HEK293 (cell line): ENCODE measurements around the gene COL15A1.
A peak's percentile ranks its signal among the peaks of the same experiment; 100 is the strongest.

ENCODE experiments used
- CTCF ChIA-PET: fragments of 350-600 bp; formaldehyde crosslinking; extraction: SDS; loops from one replicate; lab custom pipeline; 2021; ENCODE audit warnings: antibody characterized with exemption; lab: Yijun Ruan, JAX
- POLR2A ChIA-PET: fragments of 300-600 bp; formaldehyde crosslinking; extraction: SDS; loops from one replicate; lab custom pipeline; 2020; ENCODE audit warnings: antibody characterized with exemption, inconsistent platforms; lab: Yijun Ruan, JAX
- H3K27ac ChIP-seq: fragments of 200-500 bp; sonication (Bioruptor generic); 2 replicates; pipeline ENCODE4 v1.5.1; 2014; ENCODE audit warnings: low read depth, low read length, control low read depth, inconsistent platforms; ENCODE audit errors: extremely low read depth
- H3K36me3 ChIP-seq, 2 experiments: fragments of 200-500 bp in 1 of 2; sonication (Bioruptor generic) in 1 of 2; 1 replicate in 1 of 2; 2 replicates in 1 of 2; pipeline ENCODE4 v1.5.1; 2014 to 2017; ENCODE audit warnings: inconsistent platforms in 2 of 2, low read length in 2 of 2; ENCODE audit not compliant: control insufficient read depth in 2 of 2, insufficient read depth in 1 of 2
- H3K4me1 ChIP-seq: fragments of 200-500 bp; sonication (Bioruptor generic); 2 replicates; pipeline ENCODE4 v1.5.1; 2014; ENCODE audit warnings: mild to moderate bottlenecking, low read length, inconsistent platforms; ENCODE audit not compliant: control insufficient read depth, insufficient read depth
- H3K4me3 ChIP-seq: 2 replicates; pipeline ENCODE4 v1.5.1; 2011; ENCODE audit warnings: low read depth, mild to moderate bottlenecking, control low read depth, low read length, moderate library complexity
- H3K9me3 ChIP-seq: fragments of 200-500 bp; sonication (Bioruptor generic); 2 replicates; pipeline ENCODE4 v1.5.1; 2014; ENCODE audit warnings: low read depth, low read length, inconsistent platforms; ENCODE audit not compliant: control insufficient read depth, insufficient read depth
- OVOL3 ChIP-seq: fragments of 450-650 bp; formaldehyde crosslinking; IDR thresholded peaks from 2 replicates; pipeline ENCODE4 v1.5.1; 2016; ENCODE audit warnings: missing biosample characterization, missing genetic modification characterization
- SCRT2 ChIP-seq: fragments of 450-650 bp; formaldehyde crosslinking; IDR thresholded peaks from 2 replicates; pipeline ENCODE4 v1.5.1; 2016; ENCODE audit warnings: missing biosample characterization, missing genetic modification characterization
- SETDB1 ChIP-seq: IDR thresholded peaks from one replicate; pipeline ENCODE4 v1.6.1; 2017; ENCODE audit warnings: mild to moderate bottlenecking, low read length, moderate library complexity, mixed read lengths; ENCODE audit not compliant: insufficient read length
- TRIM28 ChIP-seq: IDR thresholded peaks from 2 replicates; pipeline ENCODE4 v1.6.1; 2011; ENCODE audit warnings: low read length, control low read depth, borderline replicate concordance
- ZIC2 ChIP-seq: fragments of 450-650 bp; formaldehyde crosslinking; IDR thresholded peaks from 2 replicates; pipeline ENCODE4 v1.5.1; 2016; ENCODE audit warnings: missing biosample characterization, missing genetic modification characterization
- ZNF175 ChIP-seq: fragments of 450-650 bp; formaldehyde crosslinking; IDR thresholded peaks from 2 replicates; pipeline ENCODE4 v1.5.1; 2016; ENCODE audit warnings: missing biosample characterization, missing genetic modification characterization
- ZNF266 ChIP-seq: fragments of 450-650 bp; formaldehyde crosslinking; IDR thresholded peaks from 2 replicates; pipeline ENCODE4 v1.5.1; 2016; ENCODE audit warnings: missing biosample characterization, missing genetic modification characterization, low read depth
- ZNF37A ChIP-seq: fragments of 450-650 bp; IDR thresholded peaks from 2 replicates; pipeline ENCODE4 v1.5.1; 2018; ENCODE audit warnings: missing biosample characterization, missing genetic modification characterization
- ZNF529 ChIP-seq: fragments of 450-650 bp; formaldehyde crosslinking; IDR thresholded peaks from 2 replicates; pipeline ENCODE4 v1.5.1; 2017; ENCODE audit warnings: missing genetic modification characterization, missing biosample characterization; ENCODE audit not compliant: insufficient replicate concordance
- ZNF660 ChIP-seq: fragments of 450-650 bp; IDR thresholded peaks from 2 replicates; pipeline ENCODE4 v1.5.1; 2018; ENCODE audit warnings: missing biosample characterization, mild to moderate bottlenecking, missing genetic modification characterization
- ZNF670 ChIP-seq: fragments of 450-650 bp; formaldehyde crosslinking; IDR thresholded peaks from 2 replicates; pipeline ENCODE4 v1.5.1; 2016; ENCODE audit warnings: missing biosample characterization, missing genetic modification characterization, low read depth
- ZNF785 ChIP-seq: fragments of 450-650 bp; formaldehyde crosslinking; IDR thresholded peaks from 2 replicates; pipeline ENCODE4 v1.5.1; 2016; ENCODE audit warnings: missing biosample characterization, missing genetic modification characterization
- ZNF791 ChIP-seq: fragments of 450-650 bp; formaldehyde crosslinking; IDR thresholded peaks from 2 replicates; pipeline ENCODE4 v1.5.1; 2016; ENCODE audit warnings: missing biosample characterization, missing genetic modification characterization
- ZNF843 ChIP-seq: fragments of 450-650 bp; formaldehyde crosslinking; IDR thresholded peaks from 2 replicates; pipeline ENCODE4 v1.5.1; 2016; ENCODE audit warnings: missing biosample characterization, missing genetic modification characterization
- ZSCAN30 ChIP-seq: fragments of 450-650 bp; IDR thresholded peaks from 2 replicates; pipeline ENCODE4 v1.5.1; 2018; ENCODE audit warnings: missing biosample characterization, mild to moderate bottlenecking, missing genetic modification characterization, moderate library complexity
- ZXDB ChIP-seq: fragments of 450-650 bp; formaldehyde crosslinking; IDR thresholded peaks from 2 replicates; pipeline ENCODE4 v1.5.1; 2016; ENCODE audit warnings: missing biosample characterization, missing genetic modification characterization
- TF ChIP-seq, protein P1 (sequence below): fragments of 450-650 bp; formaldehyde crosslinking; conservative IDR thresholded peaks from 2 replicates; pipeline ENCODE4 v1.5.1; 2016; ENCODE audit warnings: low read depth, missing biosample characterization, missing genetic modification characterization
- TF ChIP-seq, protein P2 (sequence below): fragments of 450-650 bp; formaldehyde crosslinking; IDR thresholded peaks from 2 replicates; pipeline ENCODE4 v1.5.1; 2016; ENCODE audit warnings: missing biosample characterization, missing genetic modification characterization
- TF ChIP-seq, protein P3 (sequence below): fragments of 450-650 bp; formaldehyde crosslinking; IDR thresholded peaks from 2 replicates; pipeline ENCODE4 v1.5.1; 2016; ENCODE audit warnings: missing biosample characterization, missing genetic modification characterization
- TF ChIP-seq, protein P4 (sequence below): fragments of 450-650 bp; formaldehyde crosslinking; IDR thresholded peaks from 2 replicates; pipeline ENCODE4 v1.5.1; 2016; ENCODE audit warnings: missing biosample characterization, missing genetic modification characterization
- TF ChIP-seq, protein P5 (sequence below): fragments of 450-650 bp; formaldehyde crosslinking; IDR thresholded peaks from 2 replicates; pipeline ENCODE4 v1.5.1; 2016; ENCODE audit warnings: missing biosample characterization, missing genetic modification characterization
- TF ChIP-seq, protein P6 (sequence below): fragments of 450-650 bp; formaldehyde crosslinking; IDR thresholded peaks from 2 replicates; pipeline ENCODE4 v1.5.1; 2017; ENCODE audit warnings: missing biosample characterization, missing genetic modification characterization

Gene COL15A1

DNA sequence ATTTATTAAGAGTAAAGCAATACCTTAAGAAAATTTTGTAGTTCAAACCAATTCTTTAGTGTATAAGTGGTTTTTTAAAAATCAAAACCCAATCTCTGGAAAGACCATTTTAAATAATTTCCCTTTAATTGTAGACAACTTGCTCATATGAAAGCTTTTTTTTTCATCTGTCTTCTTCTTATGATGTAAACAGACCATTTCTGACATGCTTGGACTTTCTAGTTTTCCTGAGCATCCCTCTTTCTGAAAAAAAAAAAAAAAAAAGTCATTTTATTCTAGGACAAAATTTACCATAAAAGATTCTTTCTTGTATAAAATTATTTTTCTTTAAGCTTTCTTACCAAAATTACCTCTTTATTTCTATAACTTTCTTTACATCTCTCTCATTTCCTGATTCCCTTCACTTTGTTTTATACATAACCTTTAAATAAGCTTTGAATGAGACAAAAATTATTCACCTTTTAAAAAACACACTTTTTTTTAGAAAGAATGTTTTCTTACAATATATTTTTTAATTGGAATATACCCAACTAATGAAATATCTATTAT, 67.5 kb downstream of the COL15A1 start (continued):
- TF ChIP-seq, protein P1, sequence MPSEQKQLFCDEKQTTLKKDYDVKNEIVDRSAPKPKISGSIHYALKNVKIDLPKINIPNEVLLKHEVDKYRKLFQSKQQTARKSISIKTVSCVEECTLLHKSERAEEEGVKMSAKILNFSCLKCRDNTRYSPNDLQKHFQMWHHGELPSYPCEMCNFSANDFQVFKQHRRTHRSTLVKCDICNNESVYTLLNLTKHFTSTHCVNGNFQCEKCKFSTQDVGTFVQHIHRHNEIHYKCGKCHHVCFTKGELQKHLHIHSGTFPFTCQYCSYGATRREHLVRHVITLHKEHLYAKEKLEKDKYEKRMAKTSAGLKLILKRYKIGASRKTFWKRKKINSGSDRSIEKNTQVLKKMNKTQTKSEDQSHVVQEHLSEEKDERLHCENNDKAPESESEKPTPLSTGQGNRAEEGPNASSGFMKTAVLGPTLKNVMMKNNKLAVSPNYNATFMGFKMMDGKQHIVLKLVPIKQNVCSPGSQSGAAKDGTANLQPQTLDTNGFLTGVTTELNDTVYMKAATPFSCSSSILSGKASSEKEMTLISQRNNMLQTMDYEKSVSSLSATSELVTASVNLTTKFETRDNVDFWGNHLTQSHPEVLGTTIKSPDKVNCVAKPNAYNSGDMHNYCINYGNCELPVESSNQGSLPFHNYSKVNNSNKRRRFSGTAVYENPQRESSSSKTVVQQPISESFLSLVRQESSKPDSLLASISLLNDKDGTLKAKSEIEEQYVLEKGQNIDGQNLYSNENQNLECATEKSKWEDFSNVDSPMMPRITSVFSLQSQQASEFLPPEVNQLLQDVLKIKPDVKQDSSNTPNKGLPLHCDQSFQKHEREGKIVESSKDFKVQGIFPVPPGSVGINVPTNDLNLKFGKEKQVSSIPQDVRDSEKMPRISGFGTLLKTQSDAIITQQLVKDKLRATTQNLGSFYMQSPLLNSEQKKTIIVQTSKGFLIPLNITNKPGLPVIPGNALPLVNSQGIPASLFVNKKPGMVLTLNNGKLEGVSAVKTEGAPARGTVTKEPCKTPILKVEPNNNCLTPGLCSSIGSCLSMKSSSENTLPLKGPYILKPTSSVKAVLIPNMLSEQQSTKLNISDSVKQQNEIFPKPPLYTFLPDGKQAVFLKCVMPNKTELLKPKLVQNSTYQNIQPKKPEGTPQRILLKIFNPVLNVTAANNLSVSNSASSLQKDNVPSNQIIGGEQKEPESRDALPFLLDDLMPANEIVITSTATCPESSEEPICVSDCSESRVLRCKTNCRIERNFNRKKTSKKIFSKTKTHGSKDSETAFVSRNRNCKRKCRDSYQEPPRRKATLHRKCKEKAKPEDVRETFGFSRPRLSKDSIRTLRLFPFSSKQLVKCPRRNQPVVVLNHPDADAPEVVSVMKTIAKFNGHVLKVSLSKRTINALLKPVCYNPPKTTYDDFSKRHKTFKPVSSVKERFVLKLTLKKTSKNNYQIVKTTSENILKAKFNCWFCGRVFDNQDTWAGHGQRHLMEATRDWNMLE (tag by site-specific recombination), result peak; percentile 33; the same call in 1 of the 2 replicates
- TF ChIP-seq TRIM28 (peak; percentile 67; the same call in 1 of the 2 replicates), SETDB1 (peak; percentile 100), ZNF37A (tag by site-specific recombination) (no peak), OVOL3 (tag by site-specific recombination) (no peak)
- TF ChIP-seq, protein P2, sequence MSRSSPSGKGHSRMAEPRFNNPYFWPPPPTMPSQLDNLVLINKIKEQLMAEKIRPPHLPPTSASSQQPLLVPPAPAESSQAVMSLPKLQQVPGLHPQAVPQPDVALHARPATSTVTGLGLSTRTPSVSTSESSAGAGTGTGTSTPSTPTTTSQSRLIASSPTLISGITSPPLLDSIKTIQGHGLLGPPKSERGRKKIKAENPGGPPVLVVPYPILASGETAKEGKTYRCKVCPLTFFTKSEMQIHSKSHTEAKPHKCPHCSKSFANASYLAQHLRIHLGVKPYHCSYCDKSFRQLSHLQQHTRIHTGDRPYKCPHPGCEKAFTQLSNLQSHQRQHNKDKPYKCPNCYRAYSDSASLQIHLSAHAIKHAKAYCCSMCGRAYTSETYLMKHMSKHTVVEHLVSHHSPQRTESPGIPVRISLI, result peak; percentile 48; the same call in 1 of the 2 replicates
- TF ChIP-seq, all 188 proteins: peak for 5

DNA sequence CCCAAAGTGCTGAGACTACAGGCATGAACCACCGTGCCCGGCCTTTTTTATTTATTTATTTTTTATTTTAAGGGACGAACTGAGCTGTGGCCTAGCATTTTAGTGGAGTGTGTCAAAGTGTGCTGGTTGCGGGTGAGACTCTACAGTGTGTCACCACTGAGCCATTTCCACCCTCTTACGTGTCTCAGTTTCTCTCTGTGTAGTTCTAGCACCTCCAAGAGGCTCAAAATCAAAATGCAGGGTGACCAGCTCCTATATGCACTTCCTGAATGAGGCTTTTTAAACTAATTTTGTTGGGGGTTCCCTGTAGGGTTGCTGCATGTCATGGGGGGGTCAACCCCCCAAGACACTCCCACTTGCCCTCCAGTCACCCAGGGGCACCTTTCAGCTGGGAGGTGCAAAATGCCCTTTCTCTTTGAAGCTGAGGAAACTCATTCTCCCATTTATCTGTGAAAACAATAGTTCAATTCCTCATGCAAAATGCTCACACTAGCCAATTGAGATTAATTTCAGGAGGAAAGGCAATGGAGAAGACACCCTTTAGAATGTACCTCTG, 69.3 kb downstream of the COL15A1 start:
- Histone ChIP-seq H3K36me3 (no peaks in the 10 kb centered on the region), H3K27ac (no peak overlapping the region), H3K4me1 (no peaks in the 10 kb centered on the region)
- POLR2A ChIA-PET, result no interaction called here
- TF ChIP-seq ZSCAN30 (tag by site-specific recombination) (no peak), ZNF791 (no peak), ZNF660 (no peak), ZNF843 (tag by site-specific recombination) (no peak), ZIC2 (tag by site-specific recombination) (no peak), ZNF266 (tag by site-specific recombination) (no peak), TRIM28 (no peak), ZNF175 (tag by site-specific recombination) (no peak), SCRT2 (tag by site-specific recombination) (no peak), ZNF670 (tag by site-specific recombination) (no peak), ZNF529 (no peak), ZNF785 (no peak), ZXDB (tag by site-specific recombination) (no peak)
- TF ChIP-seq, protein P3, sequence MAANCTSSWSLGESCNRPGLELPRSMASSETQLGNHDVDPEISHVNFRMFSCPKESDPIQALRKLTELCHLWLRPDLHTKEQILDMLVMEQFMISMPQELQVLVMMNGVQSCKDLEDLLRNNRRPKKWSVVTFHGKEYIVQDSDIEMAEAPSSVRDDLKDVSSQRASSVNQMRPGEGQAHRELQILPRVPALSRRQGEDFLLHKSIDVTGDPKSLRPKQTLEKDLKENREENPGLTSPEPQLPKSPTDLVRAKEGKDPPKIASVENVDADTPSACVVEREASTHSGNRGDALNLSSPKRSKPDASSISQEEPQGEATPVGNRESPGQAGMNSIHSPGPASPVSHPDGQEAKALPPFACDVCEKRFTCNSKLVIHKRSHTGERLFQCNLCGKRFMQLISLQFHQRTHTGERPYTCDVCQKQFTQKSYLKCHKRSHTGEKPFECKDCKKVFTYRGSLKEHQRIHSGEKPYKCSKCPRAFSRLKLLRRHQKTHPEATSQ (tag by site-specific recombination), result no peak
- TF ChIP-seq, protein P4, sequence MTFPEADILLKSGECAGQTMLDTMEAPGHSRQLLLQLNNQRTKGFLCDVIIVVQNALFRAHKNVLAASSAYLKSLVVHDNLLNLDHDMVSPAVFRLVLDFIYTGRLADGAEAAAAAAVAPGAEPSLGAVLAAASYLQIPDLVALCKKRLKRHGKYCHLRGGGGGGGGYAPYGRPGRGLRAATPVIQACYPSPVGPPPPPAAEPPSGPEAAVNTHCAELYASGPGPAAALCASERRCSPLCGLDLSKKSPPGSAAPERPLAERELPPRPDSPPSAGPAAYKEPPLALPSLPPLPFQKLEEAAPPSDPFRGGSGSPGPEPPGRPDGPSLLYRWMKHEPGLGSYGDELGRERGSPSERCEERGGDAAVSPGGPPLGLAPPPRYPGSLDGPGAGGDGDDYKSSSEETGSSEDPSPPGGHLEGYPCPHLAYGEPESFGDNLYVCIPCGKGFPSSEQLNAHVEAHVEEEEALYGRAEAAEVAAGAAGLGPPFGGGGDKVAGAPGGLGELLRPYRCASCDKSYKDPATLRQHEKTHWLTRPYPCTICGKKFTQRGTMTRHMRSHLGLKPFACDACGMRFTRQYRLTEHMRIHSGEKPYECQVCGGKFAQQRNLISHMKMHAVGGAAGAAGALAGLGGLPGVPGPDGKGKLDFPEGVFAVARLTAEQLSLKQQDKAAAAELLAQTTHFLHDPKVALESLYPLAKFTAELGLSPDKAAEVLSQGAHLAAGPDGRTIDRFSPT (tag by site-specific recombination), result no peak
- TF ChIP-seq, protein P5, sequence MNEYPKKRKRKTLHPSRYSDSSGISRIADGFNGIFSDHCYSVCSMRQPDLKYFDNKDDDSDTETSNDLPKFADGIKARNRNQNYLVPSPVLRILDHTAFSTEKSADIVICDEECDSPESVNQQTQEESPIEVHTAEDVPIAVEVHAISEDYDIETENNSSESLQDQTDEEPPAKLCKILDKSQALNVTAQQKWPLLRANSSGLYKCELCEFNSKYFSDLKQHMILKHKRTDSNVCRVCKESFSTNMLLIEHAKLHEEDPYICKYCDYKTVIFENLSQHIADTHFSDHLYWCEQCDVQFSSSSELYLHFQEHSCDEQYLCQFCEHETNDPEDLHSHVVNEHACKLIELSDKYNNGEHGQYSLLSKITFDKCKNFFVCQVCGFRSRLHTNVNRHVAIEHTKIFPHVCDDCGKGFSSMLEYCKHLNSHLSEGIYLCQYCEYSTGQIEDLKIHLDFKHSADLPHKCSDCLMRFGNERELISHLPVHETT, result no peak
- TF ChIP-seq, protein P6, sequence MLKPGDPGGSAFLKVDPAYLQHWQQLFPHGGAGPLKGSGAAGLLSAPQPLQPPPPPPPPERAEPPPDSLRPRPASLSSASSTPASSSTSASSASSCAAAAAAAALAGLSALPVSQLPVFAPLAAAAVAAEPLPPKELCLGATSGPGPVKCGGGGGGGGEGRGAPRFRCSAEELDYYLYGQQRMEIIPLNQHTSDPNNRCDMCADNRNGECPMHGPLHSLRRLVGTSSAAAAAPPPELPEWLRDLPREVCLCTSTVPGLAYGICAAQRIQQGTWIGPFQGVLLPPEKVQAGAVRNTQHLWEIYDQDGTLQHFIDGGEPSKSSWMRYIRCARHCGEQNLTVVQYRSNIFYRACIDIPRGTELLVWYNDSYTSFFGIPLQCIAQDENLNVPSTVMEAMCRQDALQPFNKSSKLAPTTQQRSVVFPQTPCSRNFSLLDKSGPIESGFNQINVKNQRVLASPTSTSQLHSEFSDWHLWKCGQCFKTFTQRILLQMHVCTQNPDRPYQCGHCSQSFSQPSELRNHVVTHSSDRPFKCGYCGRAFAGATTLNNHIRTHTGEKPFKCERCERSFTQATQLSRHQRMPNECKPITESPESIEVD (tag by site-specific recombination), result no peak
- TF ChIP-seq, all 188 proteins: peak for 0
- H3K9me3 ChIP-seq, result no peaks in the 10 kb centered on the region
- H3K4me3 ChIP-seq, result no peak overlapping the region
- CTCF ChIA-PET, result interaction anchor here (0.7 to 2.5 kb wide), 7 partner anchors 15 to 670 kb away, joined by 3 to 16 read pairs (median 4); no protein-coding TSS in a partner anchor
